ENCODE data around the gene GLB1L.

GRCh38 chr2:219220652-219221402 is 24.4 kb downstream of the GLB1L start:
- TF ChIP-seq CTCF (IDR thresholded peaks at IDR 0.05) (no peak), EP300 (IDR thresholded peaks at IDR 0.05) (no peak)
